Forelimb muscle (tissue), 1 donor: ENCODE data around the gene ABHD16A. TPM values are rescaled to one million over a fixed set of nuclear protein-coding genes. Genes with fewer than 3 reads are reported as not detected.
A peak's percentile ranks its signal among the peaks of the same experiment; 100 is the strongest.

Experiments used
- DNase-seq: peaks from one replicate; pipeline ENCODE4 v3.0.0-alpha.2; 2013; ENCODE audit warnings: low read depth
- polyA plus RNA-seq: library from polyadenylated mRNA; unstranded; fragments of 120-200 nt; gene quantifications from one replicate; pipeline ENCODE4 v1.2.1, GENCODE V29; 2013; ENCODE audit not compliant: insufficient read length

ABHD16A gene
- polyA plus RNA-seq, 1 donor: 43.8 TPM

DNA sequence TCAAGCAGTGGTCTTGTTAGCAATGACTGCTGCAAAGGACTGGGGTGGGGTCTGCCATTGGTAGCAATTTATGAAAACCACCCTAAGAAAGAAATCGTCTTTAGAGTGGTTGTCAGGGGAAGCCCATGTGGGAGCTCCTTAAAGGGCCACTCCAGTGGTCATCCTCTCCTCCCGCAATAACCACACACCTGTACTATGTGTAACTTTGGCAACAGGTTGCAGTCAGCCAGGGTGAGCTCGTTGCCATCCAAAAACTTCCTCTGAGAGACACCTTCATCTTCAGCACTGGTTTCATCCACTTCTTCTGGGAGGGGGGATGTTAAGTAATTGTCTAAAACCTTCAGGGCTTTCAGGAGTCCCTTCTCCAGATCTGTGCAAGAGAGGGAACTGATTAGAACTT, 28.9 kb upstream of the ABHD16A start:
- DNase-seq: no peak

DNA sequence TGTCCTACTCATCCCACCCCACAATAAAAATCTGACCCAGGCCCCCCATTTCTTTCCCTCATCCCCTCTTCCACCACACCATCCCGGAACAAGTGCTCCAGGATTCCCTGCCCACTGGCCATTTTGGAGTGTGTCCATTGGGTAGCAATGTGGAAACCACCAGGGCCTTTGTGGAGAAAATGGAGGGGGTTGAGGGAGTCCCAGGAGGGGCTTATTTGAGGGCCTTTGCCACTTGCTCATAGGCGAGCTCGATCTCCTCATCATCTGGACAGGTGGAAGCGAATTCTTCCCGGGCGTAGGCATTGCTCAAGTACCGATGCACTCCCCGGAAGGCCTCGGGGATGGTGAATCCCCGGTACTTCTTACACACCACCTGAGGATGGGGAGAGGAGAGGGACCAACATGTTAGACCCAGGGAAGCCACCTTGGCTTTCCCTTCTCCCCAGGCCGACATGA, 27.5 kb upstream of the ABHD16A start:
- DNase-seq: no peak

DNA sequence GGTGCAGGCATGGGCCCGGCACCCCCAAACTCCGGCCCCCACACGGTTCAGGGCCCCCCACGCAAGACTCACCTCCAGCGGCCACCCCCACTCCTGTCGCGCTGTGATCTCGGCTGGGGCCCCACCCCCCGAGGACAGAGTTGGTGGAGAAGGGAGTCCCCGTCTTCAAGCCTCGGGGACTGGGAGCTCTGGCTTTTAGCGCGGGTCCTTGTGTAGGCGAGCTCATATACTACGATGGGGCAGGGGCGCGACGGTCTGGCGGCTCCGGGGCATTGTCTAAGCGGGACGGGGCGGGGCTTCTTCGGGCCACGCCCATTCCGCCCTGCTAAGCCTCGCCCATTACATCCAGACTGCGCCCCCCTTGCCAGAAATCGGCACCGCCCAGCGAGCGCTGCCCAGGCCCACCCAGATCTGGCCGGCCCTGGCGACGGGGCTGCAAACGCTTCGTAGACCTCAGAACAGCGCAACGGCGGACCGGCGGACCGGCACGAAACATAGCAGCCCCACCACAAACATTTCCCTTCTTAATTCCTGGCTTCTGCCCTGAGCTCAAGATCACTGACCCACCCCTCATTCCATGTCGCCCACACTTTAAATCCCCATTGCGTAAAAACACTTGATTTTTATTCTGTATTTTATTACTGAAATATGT, 27.0 kb upstream of the ABHD16A start:
- peak; percentile 74 for DNase-seq

DNA sequence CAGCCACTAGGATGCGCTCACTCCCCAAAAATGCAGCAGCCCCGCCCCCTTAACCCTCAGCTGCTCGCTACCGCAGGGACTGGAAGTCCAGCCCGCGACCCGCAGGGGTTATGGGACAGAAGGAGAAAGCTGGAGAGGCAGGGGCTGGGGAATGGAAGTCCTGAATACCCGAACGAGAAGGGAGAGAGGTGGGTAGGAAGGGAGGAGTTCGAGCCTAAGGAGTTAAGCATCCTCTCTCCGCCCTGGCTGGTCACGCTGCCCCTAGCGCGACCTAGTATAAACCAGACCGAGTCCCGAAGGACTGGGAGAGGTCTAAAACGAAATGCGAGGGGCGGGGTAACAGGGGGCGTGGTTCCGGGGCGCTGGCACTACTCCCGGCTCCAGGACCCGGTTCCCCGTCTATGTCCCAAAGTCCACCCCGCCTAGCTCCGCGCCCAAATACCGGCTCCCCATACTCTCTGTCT, 26.4 kb upstream of the ABHD16A start:
- DNase-seq: peak; percentile 87

DNA sequence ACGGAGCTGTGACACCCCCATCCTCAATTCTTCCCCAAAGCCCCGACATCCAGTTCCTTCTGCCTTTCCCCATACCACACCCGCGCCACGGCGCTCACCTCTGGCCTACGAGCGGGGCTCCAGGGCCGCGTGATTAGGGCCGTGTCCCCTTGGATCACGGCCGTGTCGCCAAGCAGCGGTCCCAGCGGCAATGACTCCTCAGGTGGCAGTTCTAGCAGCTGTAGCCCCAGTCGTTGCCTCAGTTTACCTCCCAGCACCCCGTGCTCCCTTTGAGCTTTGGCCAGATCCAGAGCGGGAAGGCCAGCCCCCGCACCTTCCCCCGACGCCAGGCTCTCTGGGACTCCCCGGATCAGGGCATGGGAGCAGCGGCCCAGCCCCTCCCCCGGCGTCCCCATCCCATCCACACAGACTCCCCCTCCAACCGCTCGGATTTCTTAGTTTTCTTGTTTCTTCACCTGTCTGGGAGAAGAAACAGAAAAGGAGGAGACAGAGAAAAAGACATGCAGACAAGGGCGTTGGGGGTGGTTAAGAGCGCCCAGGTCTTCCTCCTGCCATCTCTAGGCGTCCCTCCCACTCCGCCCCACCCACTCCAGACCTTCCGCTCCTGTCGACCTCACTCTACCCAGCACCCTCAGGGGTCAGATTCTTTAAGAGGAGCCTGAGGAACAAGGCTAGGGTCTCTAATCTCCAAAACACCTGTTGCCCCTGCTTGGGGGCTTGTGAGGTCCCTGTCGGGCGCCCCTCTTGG, 25.8 kb upstream of the ABHD16A start, which contains the start of gene DDAH2:
Gene DDAH2, minus strand, starts transcription at position 533 of the 748 bp plus-strand sequence. Its CDS starts 138 bp downstream, at position 395.
- DNase-seq: no peak

DNA sequence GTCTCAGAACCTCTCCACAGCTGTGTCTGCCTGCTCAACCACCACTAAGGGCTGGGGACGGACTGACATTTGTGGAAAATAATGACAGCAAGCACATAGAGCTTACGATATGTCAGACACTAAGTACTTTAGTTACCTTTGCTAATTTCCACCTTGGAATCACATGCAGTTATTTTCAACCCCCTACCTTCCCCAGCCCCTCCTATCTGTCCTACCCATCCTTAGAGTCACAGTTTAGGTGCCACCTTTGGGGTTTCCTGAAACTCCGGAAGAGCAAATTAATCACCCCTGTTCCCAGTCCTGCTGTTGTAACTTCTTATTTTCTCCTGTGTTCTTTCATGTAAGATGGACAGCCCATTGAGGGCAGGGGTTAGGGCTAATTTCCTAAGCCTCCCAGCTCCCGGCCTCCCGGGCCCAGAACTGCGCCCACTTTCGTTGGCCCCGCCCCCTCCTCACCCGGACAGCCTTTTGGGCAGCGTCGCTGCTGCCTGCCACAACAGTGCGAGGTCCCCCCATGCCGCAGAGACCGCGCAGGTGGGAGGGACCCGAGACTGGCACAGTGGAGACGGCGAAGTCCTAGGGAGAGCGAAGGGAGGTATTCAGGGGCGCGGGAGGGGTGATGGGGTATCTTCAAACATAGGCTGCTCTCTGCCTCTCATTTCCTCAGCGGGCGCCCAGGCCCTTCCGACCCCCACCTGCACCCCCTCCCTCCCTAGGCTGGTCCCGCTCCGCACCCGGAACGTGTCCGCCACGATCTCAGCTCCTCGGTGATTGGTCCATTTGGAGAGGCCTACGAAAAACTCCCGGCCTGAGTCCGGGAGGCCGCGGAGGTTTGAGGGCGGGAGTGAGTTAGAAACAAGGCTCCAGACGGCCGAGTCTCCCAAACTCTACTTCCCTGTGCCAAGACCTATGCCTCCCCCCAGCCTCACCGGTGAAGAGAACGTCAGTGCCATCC, 24.9 kb upstream of the ABHD16A start:
- no peak for DNase-seq

DNA sequence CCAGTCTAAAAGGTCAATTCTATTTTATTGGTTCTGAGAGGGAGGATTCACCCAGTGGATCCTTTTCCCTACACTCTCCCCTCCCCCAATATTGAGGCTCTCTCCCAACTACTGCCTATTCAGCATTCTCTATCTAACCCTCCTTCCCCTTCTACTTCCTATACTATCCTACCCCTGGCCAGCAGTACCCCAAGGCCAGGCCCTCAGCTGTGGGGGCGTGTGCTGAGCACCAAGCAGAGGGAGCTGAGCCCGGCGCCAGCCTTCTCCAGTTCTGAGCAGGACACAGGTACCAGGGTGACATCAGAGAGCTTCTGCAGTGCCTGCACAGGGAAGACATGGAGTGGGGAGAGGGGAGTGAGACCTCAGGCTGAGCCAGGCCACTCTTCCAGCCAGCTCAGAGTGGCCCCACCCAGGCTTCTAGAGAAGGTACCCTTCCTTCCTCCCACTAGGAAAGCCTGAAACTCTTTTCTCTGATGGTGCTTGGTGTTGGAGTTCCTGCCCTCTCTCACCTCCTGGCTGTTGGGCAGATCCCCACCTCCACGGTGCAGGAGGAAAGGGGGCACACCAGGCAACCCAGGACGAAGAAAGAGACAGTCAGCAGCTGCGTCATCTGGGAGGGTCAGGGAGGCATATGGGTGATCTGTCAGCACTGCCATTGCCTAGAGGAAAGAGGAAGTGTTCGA, 24.1 kb upstream of the ABHD16A start:
- DNase-seq: no peak

DNA sequence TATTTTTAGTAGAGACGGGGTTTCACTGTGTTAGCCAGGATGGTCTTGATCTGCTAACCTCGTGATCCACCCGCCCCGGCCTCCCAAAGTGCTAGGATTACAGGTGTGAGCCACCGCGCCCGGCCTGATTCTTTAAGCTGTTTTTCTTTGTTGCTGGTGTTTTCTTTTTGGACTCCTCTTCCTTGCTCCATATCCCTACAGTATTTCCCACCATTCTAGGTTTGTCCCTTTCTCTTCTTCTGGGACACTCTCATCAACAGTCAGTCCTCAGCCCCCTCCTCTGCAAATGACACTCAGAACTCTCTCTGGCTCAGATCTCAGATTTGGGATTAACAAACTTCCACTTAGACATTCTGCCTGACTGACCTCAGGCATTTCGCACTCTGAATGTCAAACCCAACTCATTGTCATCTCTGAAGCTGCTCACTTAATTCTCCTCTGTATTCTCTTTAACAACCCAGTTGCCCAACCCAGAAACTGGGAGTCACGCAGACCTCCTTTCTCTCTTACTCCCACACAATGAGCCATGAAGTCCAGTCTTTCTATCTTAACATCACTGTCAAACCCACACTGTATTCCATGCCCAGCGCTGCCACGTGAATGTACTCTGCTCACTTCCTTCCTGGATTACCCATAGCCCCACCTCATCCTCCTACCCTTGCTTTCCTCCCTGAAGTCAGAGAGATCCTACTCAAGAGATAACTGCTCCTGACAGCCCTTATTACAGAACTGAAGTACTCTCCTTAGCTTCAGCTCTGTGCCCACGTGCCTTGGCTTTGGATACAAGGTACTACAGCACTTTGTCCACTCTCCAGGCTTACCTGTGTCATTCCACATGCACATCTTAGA, 22.6 kb upstream of the ABHD16A start:
- DNase-seq: no peak

DNA sequence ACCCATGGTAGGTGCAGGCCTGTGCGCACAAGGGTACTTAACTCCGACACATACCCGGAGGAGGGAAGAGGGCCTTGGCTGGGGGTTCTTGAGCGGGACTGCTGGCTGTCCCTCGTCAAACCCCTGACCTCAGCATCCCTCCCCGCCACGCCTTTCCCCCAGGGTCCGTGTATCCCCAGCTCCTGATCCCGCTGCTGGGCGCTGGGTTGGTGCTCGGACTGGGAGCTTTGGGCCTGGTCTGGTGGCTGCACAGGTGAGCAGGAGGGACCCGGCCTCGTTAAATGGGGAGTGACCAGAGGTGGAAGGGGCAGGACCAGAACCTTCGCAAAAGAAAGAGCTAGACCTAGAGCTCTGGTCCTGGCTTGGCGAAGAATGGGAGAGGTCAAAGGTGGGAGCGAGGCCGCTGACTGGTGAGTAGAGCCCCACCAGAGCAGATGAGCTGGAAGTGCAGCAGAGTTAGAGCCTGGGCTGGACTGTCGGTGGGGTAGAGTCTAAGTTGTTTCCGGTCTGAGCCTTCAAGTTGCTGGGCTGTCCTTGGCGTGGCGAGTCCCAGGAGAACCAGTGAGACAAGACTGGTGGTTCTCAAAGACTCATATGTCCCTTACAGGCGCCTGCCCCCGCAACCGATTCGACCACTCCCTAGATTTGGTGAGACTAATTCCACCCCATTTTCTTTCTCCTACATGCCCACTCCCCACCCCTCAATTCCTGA, 21.0 kb upstream of the ABHD16A start:
- no peak for DNase-seq

DNA sequence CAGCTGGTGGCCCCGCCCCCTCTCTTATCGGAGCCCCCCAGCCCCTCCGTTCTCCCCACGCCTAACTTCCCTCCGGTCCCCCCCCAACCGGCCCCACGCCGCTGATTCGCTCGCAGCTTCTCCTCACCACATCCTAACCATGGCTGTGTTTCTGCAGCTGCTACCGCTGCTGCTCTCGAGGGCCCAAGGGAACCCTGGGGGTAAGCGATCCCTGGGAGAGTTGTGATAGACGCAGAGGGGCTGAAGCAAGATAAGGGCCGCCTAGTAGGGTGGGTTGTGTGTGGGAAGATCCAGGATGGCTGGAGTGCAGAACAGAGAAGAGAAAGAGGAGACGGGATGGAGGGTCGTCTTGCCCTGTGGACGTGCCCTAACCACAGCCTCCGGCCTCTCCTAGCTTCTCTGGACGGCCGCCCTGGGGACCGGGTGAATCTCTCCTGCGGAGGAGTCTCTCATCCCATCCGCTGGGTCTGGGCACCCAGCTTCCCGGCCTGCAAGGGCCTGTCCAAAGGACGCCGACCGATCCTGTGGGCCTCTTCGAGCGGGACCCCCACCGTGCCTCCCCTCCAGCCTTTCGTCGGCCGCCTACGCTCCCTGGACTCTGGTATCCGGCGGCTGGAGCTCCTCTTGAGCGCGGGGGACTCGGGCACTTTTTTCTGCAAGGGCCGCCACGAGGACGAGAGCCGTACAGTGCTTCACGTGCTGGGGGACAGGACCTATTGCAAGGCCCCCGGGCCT, 20.3 kb upstream of the ABHD16A start, which contains the start of gene MPIG6B:
Gene MPIG6B, plus strand, starts transcription at position 129 of the 735 bp plus-strand sequence. Its CDS starts 11 bp downstream, at position 140.
- no peak for DNase-seq

DNA sequence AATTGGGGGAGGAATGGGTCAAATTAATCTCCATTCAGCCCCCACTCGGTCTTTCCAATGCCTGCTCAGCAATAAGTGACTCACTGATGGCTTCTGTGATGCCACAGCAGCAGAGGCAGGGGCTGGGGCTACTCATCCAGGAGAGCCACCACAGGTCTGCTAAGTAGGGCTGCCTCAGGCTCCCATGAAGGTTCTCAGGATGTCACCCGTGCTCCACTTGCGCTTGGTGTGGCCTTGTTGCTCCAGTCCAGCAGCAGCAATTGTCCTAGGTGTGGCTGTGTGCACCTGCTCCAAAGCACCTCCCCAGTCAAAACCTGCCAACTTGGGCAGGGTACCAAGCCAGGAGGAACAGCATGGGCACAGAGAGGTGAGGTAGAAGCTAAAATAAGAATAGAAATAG, 19.0 kb upstream of the ABHD16A start:
- DNase-seq: no peak

DNA sequence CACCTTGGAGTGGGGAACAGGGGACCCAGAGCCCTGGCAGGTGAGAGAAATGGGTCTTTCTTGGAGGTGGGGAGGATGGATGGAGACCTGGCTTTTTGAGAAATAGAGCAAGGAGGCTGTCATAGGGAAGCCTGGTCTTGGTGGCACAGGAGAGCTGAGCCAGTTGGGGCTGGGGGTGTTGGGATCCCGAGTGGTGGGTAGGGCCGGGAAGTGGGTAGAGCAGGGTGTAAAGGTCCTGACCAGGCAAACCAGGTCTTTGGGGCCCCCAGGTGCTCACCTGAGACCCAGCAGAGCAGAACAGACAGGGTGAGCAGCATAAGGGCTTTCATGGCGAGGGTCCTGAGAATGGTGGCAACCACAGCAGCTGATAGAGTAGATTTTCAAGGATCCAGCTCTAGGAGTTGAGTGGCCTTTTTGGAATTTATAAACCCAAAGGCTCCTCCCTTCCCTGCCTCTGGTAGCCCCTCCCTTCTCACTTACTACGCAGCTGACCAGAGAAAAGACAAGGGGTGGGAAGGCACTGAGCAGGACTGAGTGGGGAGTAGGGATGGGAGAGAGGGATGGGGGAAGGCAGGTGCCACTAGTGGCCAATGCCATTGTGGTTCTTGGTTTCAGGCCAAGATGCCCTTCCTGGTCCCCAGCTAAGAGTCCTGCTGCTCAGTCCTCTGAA, 18.4 kb upstream of the ABHD16A start, which contains the start of gene LY6G6C:
Gene LY6G6C, minus strand, starts transcription at position 396 of the 670 bp plus-strand sequence. Its CDS starts 67 bp downstream, at position 329.
- DNase-seq: no peak

DNA sequence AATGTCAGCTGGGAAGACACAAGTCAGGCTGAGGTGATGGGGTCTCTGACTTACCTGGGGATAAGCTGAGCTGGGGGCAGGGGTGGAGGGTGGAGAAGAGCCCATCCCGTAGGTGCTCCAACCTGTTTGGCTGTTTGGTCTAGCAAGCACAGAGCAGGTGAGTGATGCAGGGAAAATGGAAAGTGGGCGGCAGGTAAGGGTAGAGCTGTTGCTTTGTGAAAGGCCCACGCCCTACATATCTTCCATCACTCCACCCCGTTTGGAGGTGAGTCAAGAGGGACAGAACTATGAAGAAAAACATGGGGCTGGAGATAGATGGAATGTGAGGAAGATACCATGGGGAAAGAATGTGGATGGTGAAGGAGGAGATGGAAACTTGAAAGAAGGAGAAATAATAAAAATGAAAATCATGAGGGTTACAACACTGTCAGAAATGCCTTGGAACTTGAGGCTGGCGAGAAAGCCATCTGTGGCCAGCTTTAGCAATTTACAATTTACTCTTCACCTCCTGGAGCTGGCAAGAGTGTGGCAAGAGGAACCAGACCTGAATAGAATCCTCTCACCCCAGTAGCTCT, 17.2 kb upstream of the ABHD16A start:
- DNase-seq: no peak

DNA sequence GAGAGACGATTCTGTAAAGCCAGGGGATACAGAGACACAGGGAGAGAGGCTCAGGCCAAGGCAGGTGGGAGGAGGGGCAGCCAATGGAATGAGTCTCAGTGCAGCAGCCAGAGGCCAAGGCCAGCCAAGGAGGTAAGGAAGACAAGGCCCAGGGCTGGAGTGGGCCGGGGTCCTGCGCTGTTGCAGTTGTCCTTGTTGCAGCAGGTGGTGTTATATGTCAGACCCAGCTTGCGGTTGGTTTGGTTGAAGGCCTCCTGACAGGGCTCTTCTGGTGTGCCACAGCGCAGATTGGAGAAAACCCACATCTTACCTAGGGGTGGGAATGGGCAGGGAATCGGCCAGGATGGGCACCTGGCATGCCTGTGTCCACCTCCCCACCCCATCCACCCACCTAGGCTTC, 15.9 kb upstream of the ABHD16A start:
- DNase-seq: no peak

DNA sequence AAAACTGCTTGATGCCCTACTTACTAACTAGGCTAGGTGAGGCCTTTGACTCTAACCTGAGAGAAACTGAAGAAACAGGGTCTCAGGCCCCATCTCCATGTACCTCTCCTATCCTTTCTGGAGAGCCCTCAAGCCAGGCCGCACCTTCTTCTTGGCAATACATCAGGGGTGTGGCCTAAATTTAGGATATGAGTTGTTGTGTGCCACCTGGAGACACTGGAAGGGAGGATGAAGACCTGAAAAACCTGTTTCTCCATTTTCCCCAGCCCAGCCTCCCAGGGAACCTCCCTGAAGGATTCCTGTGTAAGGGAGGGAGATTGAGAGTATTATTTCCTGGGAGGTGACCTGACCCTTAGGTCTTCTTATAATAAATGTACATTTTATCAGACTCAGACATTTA, 15.1 kb upstream of the ABHD16A start:
- DNase-seq: no peak

DNA sequence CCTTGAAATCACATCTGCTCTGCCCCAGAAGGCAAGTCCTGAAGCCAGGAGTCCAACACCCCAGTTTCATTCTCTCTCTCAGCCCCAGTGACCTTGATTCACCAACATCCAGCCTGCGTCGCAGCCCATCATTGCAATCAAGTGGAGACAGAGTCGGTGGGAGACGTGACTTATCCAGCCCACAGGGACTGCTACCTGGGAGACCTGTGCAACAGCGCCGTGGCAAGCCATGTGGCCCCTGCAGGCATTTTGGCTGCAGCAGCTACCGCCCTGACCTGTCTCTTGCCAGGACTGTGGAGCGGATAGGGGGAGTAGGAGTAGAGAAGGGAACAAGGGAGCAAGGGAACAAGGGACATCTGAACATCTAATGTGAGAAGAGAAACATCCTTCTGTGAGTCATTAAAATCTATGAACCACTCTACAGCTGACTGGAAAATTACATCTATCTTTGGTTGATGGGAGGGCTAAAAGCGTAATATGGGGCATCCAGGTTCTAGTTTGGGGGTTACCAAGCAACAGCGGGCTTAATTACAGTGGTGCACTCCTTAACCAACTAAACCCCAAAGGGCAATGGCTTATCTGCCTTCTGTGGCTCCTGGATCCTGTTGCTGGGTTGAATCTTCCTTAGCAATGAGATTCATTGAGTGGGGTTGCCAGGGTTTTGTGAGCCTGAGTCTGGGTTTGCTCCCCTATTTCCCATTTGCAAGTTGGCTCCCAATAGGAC, 14.5 kb upstream of the ABHD16A start:
- DNase-seq: no peak
